GM12892 (cell line): Measurements from ENCODE around the gene ATP9B.

ENCODE experiments used
- POLR2A ChIP-seq: IDR thresholded peaks from 2 replicates; pipeline ENCODE4 v1.6.1; 2011; ENCODE audit warnings: low read depth, low read length, control low read depth
- TAF1 ChIP-seq: IDR thresholded peaks from 2 replicates; pipeline ENCODE4 v1.6.1; 2011; ENCODE audit warnings: low read depth, mild to moderate bottlenecking, control low read depth, low read length, borderline replicate concordance

DNA sequence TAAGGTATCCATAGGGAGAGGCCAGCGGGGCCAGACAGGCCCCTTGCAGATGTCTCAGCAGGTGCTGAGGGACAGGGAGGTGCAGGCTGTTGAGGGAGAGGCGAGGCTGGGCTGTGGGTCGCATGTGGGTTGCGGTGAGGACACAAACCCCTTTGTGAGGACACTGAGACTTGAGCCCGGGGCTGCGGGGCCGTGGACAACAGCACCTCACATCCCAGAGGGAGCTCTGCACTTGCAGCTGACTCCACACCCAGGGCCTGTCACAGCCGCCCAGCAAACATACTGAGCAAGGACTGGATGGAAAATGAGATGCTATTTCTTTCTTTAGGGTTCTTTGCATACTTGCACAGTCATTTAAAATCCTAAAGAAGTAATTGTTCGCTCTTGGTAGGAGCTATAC lies 231.2 kb downstream of the ATP9B start:
- TF ChIP-seq POLR2A = no peak
- TF ChIP-seq TAF1 = no peak
